Amygdala (tissue), 56 donors: Measurements from ENCODE around the gene GPR84.
A peak's percentile ranks its signal among the peaks of the same experiment; 100 is the strongest.
"Not testable (repeated sequence)": the region's sequence is repeated elsewhere in the genome, so short reads cannot be mapped to it uniquely, and the experiment has no call there.

ENCODE experiments used
- DNase-seq, 56 donors: peaks; one replicate each; lab custom pipeline; 2025; lab: John Stamatoyannopoulos, UW

The GPR84 gene

GRCh38 chr12:54333420-54334034, 30.8 kb downstream of the GPR84 start:
- no peak for DNase-seq

GRCh38 chr12:54331461-54331860, 32.8 kb downstream of the GPR84 start:
- no peak for DNase-seq

- DNase-seq, result no peak
Observed at GRCh38 chr12:54330442-54330841, 33.8 kb downstream of the GPR84 start.

- DNase-seq, result no peak
Observed at GRCh38 chr12:54329759-54330158, 34.5 kb downstream of the GPR84 start.

GRCh38 chr12:54328595-54329337, 35.5 kb downstream of the GPR84 start:
- no peak for DNase-seq

- DNase-seq, result not testable (repeated sequence)
Observed at GRCh38 chr12:54325442-54326109, 38.7 kb downstream of the GPR84 start.

- peak; percentile 57 to 99 (median 94) for DNase-seq
Observed at GRCh38 chr12:54324617-54325441, 39.5 kb downstream of the GPR84 start, which contains the start of gene COPZ1. COPZ1 (plus strand) TSS chr12:54325131; CDS start chr12:54325164, 33 bp downstream.

GRCh38 chr12:54321363-54321762, 42.9 kb downstream of the GPR84 start:
- DNase-seq, result no peak
